ENCODE data around the gene VRK1.
A peak's percentile ranks its signal among the peaks of the same experiment; 100 is the strongest.

VRK1 gene

DNA sequence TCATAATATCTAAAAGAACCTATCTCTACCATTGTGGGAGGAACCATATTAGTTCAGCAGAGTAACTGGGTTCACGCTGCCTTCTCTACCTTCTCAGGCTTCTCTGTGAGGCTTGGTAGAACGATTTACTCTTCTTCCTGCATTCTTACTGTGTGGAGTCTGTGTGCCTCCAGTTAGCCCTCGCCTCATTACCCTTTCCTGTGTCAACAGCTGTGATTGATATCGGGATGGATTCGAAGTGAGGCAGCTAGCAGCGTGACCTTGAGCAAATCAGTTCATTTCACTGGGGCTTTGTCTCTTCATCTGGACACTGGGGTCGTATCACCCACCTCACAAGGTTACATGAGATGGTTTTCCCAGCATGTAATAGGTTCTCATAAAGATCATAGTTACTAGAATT is 4.6 kb upstream of the VRK1 start:
- DNase-seq: no peak

DNA sequence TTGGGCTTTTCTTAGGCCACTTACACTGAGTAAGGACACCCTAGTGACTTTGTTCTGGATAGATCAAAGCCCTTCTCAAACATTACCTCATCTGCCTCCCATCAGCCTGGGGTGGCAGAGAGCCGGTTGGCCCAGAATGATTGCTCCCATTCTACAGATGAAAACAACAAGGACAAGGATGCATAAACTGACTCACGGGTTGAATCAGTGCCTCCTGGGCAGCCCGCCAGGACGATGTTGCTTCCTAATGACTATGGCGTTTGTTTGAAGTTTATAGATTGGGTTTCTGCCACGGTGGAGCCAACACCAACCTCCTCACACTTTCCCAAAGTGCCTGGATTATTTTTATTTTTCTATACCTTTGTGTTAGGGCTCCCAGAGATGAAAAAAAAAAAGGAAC is 3.6 kb upstream of the VRK1 start:
- no peak for DNase-seq

DNA sequence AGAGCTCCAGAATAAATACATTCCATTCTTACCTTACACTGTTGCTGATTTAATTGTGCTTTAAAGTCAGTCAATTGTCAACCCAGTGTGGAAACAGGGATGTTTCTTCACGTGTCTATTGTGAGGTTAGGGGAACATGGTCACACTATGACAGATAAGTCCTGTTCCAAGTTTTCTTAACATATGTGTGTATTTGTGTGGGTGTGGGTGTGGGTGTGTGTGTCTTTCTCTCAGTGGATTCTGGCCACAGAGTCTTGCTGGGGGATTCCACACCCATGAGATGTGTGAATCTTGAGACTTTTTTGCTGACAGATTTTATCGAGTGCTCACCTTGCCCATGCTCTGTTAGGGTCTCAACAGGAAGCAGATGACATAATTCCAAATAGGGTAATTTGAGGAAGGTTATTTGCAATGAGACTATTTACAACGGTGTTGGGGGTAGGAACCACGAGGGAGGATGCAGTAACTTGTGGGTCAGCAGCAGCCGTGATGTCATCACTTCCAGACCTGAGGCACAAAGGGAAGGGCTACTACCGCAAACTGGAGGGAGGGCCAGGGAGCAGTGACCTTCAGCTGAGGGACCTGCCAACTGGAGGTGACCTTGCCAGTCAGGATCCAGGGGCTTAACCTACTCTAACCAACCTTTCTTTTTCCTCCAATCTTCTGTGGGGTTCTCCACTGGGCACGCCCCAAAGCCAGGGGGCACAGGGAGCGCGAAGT is 1.9 kb upstream of the VRK1 start:
- DNase-seq: no peak

DNA sequence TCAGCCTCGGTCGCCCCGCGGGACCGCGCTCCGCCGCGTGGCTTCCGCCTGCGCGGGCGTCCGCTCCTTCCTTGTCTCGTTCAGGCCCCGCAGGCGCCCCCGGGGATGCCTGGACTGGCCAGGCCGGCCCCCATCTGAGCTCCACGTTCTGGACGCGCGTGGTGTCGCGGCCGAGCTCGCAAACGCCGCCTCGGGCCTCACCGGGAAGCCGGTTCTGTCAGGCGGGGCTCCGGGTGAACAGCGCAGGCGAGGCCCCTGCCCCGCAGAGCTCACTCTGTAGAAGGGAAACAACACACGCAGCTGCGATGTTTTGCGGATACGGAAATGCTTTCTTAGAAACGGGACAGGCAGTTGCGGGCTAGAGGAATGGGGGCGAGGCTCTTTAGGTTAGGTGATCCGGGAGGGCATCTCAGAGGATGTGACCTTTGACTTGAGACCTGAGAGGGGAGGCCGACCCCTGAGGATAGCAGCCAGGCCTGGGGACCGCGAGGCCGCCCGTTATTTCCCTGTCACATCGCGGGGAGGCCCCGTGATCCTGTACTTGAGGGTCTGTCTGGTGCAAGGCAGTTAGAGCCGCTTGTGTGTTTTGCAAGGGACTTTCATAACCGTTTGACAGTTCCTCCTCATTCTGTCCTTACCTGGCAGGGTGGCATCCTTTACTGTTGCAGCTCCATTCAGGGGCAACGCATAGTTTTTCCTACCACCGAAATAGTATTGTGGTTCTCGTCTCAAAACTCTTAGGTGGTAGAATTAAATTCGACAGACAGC is 584 bp downstream of the VRK1 start:
- peak; percentile 44 for DNase-seq

DNA sequence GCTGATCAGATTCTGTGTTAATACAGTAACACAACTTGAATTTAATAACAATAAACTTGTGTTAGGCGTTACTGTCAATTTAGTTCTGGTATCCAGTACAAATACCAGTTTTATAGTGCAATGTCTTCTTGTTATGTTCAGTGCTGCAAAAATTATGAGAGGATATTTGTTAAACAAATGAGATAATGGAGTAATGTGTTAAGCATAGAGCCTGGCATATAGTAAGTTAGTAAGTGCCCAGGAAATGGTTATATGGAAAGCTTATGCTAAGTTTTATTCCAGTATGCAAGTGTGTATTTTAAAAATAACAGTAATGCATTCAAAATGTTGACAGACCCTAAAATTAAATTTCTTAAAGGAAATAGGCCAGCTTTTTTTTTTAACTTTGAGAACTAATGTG is 1.8 kb downstream of the VRK1 start:
- DNase-seq: no peak

GRCh38 chr14:96799489-96800054 is 2.4 kb downstream of the VRK1 start:
- no peak for DNase-seq

- no peak for DNase-seq
These were observed 4.7 kb downstream of the VRK1 start for GRCh38 chr14:96801931-96802330.

GRCh38 chr14:96802963-96803362 is 5.8 kb downstream of the VRK1 start:
- DNase-seq: no peak

DNA sequence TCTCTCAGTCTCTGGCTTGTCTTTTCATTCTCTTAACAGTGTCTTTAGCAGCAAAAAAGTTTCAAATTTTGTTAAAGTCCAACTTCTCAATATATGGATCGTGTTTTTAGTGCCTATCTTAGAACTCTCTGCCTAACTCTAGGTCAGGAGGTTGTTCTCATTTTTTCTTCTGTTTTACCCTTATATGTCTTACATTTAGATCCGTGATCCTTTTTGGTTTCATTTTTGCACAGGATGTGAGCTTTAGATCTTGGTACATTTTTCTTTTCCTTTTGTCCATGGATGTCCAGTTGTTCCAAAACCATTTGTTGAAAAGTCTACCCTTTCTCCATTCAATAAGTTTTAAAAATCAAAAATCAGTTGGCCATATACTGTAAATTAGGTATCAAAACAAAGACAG is 6.8 kb downstream of the VRK1 start:
- DNase-seq: no peak

- no peak for DNase-seq
These were observed 7.7 kb downstream of the VRK1 start for GRCh38 chr14:96804895-96805294.

DNA sequence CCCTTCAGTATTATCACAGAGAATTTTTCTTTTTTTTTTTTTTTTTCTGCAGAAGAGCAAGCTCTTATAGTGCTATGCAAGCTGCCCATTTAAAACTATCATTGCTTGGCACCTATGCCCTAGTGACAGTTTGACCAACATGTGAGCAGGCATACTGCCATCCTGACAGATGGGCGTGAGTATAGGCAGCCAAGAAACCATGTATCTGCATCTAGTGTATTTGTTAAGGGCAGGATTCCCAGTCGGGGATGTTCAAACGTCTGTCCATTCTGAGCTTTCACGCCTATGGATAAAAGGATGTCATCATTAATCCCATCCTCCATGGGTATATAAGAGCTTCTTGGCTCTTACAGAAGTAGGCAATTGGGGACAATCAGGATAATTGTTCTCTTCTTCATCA is 8.8 kb downstream of the VRK1 start:
- no peak for DNase-seq

DNA sequence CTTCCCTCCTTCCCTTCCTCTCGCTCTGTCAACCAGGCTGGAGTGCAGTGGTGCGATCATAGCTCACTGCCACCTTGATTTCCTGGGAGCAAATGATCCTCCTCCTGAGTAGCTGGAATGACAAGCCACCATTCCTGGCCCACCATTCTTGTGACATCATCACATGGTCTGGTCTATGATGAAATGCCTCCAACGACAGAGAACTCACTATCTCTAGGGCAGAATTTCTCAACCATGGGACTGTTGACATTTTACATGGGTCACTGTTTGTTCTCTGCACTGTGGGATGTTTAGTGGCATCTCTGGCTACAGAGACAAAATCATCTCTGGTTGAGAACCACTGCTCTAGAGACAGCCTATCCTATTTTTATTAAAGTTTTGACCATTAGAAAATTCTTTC is 9.7 kb downstream of the VRK1 start:
- no peak for DNase-seq

- DNase-seq: no peak
These were observed 11.6 kb downstream of the VRK1 start for GRCh38 chr14:96808619-96809406.

GRCh38 chr14:96811265-96811664 is 14.1 kb downstream of the VRK1 start:
- DNase-seq: no peak

- DNase-seq: no peak
These were observed 14.9 kb downstream of the VRK1 start for GRCh38 chr14:96811985-96812667.

DNA sequence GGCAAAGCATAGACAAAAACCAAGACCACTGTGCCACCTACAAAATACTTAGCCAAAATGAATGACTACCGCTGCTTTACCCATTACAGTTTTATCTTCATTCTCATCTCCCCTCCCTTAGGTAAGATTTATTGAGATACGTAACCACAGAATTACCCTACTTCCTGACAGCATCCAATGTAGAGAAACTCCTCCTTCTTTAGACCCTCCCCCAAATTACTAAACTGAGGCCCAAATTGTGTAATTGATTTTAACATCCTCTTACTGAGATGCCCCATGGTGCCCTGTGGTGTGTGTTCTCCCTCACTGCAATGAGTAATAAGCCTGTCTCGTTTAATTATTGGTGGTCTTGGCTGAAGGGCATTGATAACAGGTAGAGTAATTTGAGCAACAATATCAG is 19.1 kb downstream of the VRK1 start:
- peak; percentile 11 for DNase-seq

- no peak for DNase-seq
These were observed 20.8 kb downstream of the VRK1 start for GRCh38 chr14:96817750-96818666.

GRCh38 chr14:96821501-96821900 is 24.3 kb downstream of the VRK1 start:
- no peak for DNase-seq

DNA sequence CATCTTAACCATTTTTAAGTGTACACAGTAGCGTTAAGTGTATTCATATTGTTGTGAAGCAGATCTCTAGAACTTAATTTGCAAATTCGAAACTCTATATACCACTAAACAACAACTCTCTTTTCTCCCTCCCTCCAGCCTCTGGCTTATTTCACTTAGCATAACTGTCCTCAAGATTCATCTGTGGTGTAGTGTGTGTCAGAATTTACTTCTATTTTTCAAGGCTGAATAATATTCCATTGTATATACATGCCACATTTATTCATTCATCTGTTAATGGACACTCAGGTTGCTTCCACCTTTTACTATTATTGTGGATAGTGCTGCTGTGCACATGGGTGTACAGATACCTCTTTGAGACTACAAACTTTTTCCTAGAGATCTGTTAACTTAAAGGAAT is 26.5 kb downstream of the VRK1 start:
- no peak for DNase-seq

DNA sequence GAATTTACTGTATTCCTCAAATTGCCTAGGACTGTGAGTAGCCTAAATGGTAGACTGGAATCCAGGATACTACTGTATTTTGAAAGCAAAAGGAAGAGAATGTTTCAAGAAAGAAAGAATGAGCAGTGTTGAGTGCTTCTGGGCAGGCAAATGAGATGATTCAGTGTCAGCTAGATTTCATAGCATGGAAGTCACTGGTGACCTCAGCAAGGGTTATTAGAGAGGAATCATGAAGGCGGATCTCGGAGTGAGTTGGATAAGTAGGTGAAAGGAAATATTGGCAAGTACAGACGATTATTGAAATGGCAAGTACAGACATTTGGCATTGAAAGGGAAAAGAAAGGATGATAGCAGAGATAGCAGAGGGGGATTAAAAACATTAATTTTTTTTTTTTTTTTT is 27.1 kb downstream of the VRK1 start:
- no peak for DNase-seq

GRCh38 chr14:96826818-96827217 is 29.6 kb downstream of the VRK1 start:
- DNase-seq: no peak

DNA sequence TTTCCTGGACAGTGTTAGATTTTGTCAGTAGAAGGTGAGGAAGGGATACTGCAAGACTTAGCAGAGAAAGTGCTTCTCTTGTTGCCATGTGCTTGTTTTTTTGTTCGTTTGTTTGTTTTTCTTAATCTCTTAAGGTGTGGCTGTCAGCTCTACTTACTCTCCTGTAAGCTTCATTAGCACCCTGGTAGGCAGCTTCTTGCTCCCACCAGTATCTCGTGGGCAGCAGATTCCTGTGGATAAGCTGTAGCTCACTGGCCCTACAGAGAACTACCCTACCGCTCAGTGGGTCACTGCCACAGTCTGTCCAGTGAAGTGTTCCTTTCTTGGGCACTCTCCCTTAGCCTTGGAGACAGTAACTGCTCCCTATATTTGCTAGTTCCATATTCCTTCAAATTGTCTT is 30.1 kb downstream of the VRK1 start:
- no peak for DNase-seq
